Measurements from ENCODE around the gene CAMK4.
A peak's percentile ranks its signal among the peaks of the same experiment; 100 is the strongest.

The CAMK4 gene

GRCh38 chr5:111505096-111505495, 280.9 kb downstream of the CAMK4 start:
- no peak for DNase-seq

DNA sequence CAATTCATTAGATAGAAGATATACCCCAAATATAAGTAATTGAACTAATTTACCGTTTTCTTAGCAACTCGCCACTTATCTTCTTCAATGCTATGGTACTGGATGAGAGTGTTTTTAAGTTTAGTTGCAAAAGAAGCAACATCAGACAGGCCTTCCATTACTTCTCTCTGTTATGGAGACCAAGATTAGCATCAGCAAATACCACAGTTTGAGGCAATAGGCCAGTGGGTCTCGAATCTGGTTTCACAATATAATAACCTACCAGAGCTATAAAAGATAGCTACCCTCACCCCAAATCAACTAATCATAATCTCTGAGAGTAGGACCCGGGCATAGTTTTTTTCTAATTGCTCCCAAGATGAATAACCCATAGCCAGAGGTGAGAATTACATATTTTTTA, 283.1 kb downstream of the CAMK4 start:
- no peak for DNase-seq

GRCh38 chr5:111509119-111509518, 284.9 kb downstream of the CAMK4 start:
- no peak for DNase-seq

GRCh38 chr5:111511174-111511830, 287.1 kb downstream of the CAMK4 start:
- DNase-seq, result no peak

DNA sequence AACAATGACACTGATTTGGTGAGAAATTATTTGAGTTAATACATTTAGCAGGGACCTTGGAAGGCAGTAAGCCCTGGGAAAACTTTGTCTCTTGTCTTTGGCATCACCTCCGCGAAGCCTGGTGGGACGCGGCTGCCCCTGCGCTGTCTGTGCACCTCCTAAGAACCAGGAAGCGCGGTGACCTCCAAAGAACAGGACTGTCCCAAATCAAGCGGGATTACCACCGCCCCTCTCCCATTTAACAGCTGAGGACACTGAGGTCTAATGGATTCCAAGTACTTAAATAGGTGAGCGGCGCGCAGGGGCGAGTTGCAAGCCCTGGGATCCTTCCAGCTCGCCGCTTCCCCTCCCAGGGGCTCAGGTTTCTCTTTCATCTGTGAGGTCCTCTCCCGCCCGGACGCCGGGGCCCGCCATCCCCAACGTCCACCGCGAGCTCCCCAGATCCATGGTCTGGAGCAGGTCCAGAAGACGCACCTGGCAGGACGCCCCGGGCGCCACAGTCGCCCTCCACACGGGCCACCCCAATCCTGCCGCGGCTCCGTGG, 287.7 kb downstream of the CAMK4 start:
- DNase-seq, result peak in 1 of 2 experiments; percentile 16

DNA sequence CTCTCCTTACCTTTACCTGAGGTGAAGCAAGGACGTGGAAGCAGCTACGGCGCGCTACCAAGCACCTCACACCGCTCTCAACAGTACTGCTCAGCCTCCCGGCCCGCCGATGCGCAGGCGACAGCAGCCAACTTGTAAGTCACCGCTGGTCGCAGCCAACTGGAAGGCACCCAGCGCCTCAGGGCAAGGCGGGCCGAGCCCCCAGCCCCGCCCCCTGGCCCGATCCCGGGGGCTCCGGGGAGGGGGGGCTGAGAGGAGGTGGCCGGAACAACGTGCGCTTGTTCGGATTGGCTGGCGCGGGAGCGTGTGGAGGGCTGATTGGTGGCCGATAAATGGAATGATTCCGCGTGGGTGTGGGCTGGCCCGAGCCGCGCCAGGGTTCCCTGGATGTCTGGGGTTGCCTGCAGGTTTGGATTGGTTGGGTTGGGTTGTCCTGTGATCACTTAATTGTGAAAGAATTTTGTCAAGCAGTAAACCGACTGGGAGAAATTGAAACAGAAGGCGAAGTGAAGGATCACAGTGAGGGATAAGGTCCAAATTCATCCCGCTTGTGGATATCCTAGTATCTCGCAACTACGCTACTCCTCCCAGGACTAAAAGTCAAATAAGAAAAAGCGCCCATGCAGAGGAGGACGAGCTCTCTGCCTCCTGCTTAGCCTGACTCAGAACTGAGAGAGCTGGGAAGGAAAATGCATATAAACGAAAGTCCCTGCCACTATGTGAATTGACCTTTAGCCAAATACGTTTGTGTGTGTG, 288.4 kb downstream of the CAMK4 start, which contains the start of gene STARD4:
Gene STARD4 (minus strand): TSS at position 161 of the 756 bp plus-strand sequence. CDS start 5,102 bp downstream, outside the sequence.
- DNase-seq, result peak; percentile 88 to 92

GRCh38 chr5:111513131-111513520, 288.9 kb downstream of the CAMK4 start:
- peak in 1 of 2 experiments; percentile 80 for DNase-seq

DNA sequence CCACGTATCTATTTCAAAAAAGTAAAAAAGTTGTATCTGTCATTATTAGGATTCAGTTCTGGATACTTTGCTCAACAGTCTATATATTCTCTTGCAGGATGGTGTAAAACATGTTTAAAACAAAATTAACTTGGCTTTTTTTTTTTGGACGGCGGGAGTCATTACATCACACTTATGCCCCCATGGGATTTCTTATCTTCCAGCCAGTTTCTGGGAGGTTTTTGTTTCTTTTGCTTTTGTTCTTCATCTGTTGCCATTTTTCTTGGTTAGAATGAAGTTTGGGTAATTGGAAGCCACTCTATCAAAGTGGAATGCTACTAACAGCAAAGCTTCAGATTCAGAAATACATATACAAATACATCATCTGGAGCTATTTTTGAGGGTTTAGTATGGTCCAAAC, 289.9 kb downstream of the CAMK4 start:
- DNase-seq, result no peak

DNA sequence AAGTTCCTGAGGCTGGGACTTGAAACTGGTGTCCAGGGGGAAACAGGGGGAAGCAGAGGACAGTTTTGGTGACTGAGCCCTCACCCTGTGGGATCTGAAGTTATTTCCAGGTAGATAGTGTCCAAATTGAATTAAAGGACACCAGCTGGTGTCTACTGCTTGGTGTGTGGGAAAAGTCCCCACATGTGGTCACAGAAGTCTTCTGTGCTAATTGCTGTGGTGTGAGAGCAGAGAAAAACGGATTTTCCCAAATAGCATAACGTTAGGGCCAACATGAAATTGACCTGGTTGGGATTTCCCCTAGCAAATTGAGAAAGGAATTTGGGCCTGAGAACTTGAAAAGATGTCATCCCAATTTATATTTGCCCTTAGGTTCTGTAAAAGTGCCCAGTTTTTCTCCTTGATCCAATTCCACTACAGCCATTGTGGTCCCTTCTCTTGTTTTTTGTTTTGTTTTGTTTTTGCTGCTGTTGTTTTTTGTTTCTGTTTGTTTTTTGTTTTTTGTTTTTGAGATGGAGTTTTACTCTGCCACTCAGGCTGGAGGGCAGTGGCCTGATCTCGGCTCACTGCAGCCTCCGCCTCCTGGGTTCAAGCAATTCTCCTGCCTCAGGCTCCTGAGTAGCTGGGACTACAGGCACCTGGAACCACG, 293.8 kb downstream of the CAMK4 start:
- DNase-seq, result no peak

DNA sequence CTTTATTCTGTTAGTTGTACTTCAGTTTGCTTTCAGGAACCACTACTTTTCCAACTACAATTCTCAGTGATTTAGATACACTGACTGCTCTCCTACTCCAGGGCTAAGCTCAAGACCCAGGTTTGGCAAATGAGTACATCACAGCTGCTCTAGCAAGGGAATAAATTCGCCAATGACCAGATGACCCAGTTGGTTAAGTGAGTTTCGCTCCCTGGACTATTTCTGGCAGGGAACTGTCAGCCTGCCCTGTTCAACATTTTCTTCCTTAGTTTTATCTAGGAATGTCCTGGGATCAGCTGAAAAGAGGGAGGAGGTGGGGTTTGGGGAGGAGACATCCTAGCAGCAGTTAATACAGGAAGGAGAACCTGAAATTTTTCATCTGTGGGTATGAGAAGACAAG, 294.6 kb downstream of the CAMK4 start:
- no peak for DNase-seq

DNA sequence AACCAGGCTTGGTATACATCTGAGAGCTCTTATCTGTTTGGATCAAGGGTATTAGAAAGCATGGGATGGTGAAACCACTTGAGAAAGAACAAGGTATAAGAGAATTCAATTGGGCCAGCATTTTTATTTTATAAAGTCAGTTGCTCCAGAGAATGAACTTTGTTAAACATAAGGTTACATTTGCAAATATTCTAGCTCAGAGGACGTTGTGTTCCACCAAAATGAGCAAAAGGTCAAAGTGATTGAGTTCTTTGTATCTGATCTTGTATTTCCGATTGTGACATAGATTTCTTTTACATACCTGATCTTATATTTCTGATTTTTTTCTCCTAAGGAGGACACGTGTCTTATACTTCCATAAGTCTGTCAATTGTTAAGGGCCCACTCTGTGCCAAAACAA, 296.7 kb downstream of the CAMK4 start:
- no peak for DNase-seq

- no peak for DNase-seq
Observed at GRCh38 chr5:111528056-111528455, 303.9 kb downstream of the CAMK4 start.

GRCh38 chr5:111530298-111530740, 306.1 kb downstream of the CAMK4 start:
- DNase-seq, result peak; percentile 58 to 88

DNA sequence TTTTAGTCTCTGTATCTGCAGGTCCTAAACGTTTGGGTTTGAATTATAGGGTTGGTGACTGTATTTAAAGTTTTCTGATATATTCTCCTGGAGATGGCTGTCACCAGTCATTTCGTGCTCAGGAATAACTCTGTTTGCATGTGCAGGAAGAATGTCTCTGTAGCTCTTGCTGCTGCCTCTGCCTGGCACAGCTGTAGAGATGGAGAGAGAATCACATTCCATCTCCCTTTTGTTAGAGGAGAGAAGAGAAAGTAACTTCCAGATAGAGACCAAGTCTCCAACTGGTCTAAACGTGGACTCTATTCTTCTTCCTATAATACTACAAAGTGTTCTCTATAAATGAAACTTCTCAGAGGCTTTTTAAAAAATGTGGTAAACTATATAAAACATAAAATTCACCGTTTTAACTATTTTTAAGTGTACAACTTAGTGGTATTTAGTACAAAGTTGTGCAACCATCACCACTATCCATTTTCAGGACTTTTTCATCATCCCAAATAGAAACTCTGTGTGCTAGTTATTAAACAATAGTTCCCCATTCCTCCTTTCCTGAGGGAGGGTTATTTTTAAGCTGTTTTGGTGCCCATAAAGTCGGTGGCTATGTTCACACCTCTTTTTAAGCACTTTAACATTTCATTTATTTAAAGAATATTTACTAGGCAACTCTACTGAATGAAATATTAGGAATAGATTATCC, 308.9 kb downstream of the CAMK4 start:
- no peak for DNase-seq

DNA sequence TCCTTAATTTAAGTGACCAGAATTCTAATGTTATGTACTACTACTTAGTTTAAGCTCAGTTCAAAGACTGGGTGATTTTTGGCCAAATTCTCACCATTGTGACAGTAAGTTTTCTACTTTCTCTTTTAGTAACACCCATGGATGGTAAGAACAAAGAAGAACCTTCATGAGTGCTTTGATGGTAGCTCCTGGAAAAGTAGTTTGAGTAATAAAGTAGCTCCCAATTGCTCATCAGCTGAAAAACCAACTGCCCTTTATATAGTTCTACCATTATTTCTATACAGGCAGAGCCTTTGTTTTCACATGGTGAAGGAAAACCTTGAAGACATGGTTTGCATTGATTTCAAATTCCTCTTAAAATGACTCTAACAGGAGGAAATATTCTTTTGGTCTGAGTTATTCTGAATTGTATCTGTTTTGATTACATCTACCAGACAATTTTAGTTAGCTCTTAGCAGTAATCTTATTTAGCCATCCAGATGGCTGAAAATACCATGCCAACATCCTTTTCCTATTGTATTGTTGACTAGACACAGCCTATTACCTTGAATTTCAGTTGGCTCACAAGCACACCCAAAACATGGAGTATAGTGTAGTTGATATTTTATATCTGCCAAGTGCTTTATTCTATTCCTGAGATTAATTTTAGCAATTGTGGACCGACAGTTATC, 311.8 kb downstream of the CAMK4 start:
- DNase-seq, result no peak

- no peak for DNase-seq
Observed at GRCh38 chr5:111537141-111538024, 313.2 kb downstream of the CAMK4 start.

Data from stimulated activated CD4-positive, alpha-beta T cell treated with anti-CD3 and anti-CD28 coated beads, Interleukin-4, amount 100 ng/mL, for 4 hours (primary cell).